Measurements from ENCODE around the gene DCAF16.
"Not testable (repeated sequence)": the region's sequence is repeated elsewhere in the genome, so short reads cannot be mapped to it uniquely, and the experiment has no call there.

The DCAF16 gene

DNA sequence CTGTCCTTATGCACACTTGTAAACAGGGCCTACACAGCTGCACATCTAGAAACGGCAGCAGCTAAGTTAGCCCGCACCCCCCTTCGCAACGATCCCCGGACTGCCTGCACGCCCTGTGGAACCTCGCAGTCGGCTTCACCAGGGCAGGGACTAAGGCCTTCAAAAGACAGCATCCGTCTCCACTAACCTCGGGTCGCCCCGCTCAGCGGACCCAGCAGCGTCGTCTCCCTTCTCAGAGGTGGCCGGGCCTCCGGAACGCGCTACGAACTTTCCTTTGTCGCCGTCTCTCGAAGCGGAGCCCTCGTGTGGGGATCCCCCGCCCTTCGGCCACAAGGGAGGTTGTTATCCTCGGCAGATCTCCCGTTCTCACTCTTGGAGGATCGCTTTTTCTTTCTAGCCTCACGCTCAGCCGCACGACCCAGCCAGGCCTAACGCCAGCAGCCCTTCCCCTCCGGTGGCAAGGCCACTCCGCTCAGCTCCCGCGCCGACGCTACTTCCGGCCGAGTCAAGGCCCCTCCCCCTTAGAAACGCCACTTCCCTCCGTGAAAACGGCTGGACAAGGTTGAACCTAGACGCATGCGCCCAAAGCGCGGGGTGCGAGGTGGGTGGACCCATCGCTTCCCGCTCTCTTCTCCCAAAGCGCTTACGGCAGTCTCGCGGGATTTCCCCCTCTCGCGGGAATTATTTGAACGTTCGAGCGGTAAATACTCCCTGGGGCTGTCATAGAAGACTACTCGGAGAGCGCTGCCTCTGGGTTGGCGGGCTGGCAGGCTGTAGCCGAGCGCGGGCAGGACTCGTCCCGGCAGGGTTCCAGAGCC, at the start of gene DCAF16, which contains the start of gene NCAPG:
Gene DCAF16 (minus strand): TSS at position 498 of the 818 bp plus-strand sequence. CDS start 6,616 bp downstream, outside the sequence.
Gene NCAPG (plus strand): TSS at position 720 of the 818 bp plus-strand sequence. CDS start 99 bp downstream, outside the sequence.
- ATAC-seq: peak; percentile 88

DNA sequence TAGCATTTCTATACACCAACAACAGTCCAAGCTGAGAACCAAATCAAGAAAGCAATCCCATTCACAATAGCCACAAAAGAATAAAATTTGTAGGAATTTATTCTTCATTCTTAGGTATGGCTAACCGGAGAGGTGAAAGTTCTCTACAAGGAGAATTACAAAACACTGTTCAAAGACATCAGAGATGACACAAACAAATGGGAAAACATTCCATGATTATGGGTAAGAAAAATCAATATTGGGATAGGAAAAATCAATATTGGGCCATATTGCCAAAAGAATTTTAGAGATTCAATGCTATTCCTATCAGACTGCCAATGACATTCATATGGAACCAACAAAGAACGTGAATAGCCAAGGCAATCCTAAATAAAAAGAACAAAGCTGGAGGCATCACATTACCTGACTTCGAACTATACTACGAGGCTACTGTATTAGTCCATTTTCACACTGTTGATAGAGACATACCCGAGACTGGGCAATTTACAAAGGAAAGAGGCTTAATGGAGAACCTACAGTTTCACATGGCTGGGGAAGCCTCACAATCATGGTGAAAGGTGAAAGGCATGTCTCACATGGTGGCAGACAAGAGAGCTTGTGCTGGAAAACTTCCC, 49.3 kb upstream of the DCAF16 start:
- no peak for ATAC-seq

DNA sequence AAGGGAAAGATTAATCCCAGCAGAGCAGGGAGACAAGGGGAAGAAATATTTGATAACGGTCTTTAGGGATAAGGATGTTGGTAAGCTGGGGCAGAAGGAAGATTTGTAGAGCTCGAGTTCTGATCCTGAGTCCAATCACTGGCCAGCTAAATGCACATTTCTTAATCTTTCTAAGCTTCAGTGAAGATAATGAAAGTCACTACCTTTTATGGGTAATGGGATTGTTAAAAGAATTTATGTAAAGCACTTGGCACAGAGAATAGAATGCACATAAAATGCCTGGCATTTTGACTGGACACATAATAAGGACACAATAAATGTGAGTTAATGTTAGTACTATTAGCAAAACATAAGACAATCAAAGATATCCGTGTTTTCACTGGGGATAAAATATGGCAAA, 43.5 kb upstream of the DCAF16 start:
- no peak for ATAC-seq

DNA sequence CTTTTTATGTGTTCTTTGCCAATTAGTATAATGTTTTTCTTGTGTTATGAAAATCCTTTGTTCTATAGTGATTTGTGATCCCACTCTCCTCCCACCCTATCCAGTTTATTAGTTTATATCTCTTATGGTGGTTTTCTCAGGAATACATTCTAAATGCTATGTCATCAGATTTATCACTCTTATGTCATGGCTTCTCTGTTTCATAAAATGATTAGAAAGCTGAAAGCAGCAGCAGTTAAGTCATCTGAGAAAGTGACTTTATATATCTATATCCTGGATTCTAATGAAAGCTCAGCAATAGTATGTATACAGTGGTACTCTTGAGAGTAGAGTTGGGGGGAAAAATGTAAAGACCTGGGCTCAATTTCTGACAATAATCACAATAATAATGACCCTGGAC, 41.4 kb upstream of the DCAF16 start:
- ATAC-seq: no peak

DNA sequence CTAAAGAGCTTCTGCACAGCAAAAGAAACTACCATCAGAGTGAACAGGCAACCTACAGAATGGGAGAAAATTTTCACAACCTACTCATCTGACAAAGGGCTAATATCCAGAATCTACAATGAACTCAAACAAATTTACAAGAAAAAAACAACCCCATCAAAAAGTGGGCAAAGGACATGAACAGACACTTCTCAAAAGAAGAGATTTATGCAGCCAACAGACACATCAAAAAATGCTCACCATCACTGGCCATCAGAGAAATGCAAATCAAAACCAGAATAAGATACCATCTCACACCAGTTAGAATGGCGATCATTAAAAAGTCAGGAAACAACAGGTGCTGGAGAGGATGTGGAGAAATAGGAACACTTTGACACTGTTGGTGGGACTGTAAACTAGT, 39.7 kb upstream of the DCAF16 start:
- ATAC-seq: not testable (repeated sequence)

DNA sequence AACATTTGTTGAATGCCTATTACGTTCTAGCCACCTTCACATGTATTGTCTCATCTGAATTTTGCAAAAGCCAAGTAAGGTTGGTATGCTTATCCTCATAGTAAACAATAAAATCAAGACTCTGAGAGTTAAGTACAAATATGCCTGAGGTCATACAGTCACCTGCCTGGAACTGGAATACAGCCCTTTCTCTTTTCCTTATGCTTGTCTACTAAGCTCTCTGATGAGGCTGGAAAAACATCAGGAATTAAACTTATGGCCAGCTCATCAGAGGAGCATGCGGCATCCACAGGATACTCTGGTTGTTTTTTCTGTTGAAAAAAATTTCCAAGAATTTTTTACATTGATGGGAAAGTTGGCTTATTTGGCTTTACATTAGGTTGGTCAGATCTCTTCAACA, 35.7 kb upstream of the DCAF16 start:
- no peak for ATAC-seq

DNA sequence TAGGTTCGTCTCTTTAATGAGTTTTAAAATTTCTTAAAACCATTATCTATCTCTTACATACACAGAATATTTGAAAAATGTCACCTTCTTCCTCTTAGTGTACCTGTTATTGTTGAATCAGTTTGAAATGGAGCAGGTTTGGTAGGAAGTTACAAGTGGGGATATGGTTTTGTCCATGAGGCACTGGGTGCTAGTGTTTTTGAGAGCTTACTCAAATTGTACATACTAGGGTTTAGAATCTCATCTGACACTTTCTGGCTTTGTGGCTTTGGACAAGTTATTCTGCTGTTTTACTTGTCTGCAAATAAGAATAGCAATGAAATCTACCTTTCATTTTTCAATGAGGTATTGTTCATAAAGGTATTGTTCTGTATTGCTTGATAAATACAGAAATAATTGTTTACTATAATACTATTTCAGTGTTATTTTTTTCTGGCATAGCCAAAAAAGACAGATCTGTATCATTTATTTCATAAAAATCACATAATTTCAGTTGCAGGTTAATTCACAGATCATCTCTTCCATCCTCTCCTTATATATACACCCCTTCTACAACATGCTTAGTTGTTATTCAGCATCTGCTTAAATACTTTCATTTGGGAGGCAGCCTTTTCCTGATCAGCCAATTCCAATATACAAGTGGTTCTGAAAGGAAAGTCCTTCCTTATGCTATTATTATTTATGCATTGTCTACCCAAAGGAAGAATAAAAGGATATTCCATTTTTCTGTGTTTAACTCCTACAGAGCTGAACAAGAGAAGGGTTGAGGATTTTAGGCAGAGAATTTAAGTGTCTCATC, 13.5 kb upstream of the DCAF16 start:
- ATAC-seq: peak in 1 of 2 donors; percentile 38

DNA sequence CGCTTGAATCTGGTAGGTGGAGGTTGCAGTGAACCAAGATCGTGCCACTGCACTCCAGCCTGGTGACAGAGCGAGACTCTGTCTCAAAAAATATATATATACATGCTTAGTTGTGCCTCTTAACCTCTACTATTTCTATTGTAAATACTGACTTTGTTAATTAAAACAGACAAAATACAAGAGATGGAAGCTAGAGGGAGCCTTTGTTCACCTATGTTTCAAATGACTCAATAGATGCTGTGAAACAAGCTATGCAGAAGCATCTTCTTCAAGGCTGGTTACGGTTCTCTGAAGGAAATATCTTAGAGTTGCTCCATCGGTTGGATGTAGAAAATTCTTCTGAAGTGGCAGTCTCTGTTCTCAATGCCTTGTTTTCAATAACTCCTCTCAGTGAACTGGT, 6.5 kb upstream of the DCAF16 start:
- ATAC-seq: peak; percentile 73 to 75

DNA sequence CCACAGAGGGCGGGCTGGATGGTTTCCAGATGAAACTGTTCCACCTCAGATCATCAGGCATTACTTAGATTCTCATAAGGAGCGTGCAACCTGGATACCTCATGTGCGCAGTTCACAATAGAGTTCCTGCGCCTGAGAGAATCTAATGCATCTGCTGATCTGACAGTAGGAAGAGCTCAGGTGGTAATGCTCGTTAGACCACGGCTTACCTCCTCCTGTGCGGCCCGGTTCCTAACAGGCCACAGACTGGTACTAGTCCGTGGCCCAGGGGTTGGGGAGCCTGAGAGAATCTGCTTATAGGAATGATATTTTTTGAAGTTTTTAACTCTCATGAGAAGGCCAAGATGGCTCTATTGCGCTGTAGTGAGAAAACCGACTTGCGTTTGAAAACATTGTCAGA, 5.6 kb upstream of the DCAF16 start:
- ATAC-seq: no peak

DNA sequence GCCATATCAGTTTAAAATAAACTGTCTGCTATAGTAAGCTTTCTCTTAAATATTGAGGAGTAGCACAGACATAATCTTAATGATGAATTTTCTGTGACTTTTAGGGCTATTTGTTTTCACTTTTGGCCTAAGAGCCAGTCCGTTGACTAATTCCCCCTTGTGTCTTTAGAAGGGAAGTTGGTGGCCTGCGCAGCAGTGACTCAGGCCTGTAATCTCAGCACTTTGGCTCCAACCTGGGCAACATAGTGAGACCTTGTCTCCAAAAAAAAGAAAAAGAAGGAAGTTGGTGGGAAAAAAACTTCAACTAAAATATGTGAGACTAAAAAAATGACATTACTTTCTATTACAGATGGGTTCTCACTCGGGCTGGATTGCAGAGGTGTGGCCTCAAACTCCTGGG, 3.6 kb upstream of the DCAF16 start:
- no peak for ATAC-seq

DNA sequence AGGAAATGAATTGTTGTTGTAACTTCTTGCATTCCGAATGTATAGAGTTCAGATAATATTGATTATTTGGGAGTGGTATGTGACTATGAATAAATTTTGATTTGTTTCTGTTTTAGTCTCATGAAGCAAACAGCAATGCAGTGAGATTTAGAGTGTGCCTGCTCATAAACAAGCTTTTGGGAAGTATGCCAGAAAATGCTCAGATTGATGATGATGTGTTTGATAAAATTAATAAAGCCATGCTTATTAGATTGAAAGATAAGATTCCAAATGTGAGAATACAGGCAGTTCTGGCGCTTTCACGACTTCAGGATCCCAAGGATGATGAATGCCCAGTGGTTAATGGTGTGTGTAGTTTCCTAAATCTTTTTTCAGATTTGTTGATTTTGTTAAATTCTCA, 2.2 kb upstream of the DCAF16 start:
- ATAC-seq: no peak

DNA sequence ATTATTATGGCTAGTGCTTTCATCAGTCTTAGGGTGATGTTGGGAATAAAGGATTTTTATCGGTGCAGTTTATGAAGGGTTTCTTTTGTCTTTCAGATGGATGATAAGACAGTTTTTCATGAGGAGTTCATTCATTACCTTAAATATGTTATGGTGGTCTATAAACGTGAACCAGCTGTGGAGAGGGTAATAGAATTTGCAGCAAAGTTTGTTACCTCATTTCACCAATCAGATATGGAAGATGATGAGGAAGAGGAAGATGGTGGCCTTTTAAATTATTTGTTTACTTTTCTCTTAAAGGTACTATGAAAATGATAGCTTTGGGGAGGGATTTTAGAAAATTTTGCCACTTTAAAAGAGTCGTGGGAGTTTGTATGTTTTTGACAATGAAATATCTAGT, 1.6 kb upstream of the DCAF16 start:
- no peak for ATAC-seq

DNA sequence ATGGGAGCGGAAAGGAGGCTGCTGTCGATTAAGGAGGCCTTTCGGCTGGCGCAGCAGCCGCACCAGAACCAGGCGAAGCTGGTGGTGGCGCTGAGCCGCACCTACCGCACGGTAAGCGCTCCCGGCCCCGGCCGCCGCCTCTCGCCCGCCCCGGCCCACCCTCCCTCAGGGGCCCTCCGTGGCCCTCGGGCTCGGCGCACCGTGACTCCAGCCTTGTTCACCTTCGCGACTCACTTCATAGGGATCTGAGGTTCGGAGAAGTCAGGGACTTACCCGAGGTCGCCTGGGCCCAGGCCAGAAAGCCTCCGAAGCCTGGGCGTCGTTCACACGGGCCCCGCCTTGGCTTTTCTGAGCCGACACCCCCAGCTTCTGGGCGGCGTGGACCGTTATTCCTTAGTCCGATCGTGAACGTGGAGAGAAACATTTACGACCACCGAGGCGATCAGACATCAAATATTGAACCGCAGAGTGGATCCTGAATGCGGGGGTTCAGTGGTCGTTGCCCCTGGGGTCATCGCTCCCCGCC, 584 bp upstream of the DCAF16 start:
- peak; percentile 15 to 16 for ATAC-seq

DNA sequence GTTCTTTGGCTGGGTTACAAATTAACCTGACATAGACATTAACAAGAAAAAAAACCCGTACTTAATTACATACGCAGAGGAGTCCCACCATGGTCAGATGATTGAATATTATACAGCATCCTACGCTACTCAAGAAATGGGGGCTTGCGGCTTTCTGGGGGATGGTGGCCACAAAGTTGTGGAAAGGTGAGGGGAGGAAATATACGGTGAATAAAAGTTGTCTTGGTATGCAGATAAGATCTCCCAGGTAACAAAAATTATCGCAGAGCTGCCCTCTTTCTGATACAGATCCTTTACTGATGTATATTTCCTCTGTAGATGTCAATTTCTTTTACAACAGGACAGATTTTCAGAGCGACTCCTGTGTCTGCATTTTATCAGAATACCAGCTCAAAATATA, 890 bp downstream of the DCAF16 start:
- ATAC-seq: no peak

DNA sequence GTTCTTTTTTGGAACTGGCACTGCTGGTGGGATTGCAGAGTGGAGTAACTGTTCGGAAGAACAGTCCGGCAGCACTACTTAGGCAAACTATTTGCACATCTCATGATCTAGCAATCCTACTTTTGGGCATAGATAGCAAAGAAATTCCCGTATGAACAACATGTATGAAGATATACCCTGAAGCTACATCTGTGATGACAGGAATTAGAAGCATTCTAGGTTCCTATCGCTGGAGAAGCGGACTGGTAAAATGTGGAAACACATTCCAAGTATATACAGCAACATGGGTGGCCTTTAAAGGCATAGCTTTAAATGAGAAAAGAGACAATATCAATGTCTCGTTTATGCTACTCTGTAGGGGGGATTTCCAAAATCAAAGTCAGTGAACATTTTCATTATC, 3.1 kb downstream of the DCAF16 start:
- ATAC-seq: no peak

DNA sequence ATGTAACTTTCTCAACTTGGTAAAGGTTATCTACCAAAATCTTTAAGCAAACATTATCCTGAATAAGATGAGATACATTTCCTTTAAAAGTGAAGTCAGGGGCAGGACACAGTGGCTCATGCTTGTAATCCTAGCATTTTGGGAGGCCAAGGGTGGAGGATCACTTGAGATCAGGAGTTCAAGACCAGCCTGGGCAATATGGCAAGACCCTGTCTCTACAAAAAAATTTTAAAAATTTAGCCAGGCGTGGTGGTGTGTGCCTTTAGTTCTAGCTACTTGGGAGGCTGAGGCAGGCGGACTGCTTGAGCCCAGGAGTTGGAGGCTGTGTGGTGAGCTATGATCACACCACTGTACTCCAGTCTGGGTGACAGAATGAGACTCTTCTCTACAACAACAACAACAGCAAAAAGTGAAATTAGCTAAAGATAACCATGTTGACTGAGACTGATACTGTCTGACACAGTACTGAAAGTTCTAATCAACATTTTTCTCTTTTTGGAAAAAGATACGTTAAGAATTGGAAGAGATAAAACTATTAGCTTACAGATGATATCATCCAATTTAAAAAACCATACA, 4.9 kb downstream of the DCAF16 start:
- ATAC-seq: peak in 1 of 2 donors; percentile 14

DNA sequence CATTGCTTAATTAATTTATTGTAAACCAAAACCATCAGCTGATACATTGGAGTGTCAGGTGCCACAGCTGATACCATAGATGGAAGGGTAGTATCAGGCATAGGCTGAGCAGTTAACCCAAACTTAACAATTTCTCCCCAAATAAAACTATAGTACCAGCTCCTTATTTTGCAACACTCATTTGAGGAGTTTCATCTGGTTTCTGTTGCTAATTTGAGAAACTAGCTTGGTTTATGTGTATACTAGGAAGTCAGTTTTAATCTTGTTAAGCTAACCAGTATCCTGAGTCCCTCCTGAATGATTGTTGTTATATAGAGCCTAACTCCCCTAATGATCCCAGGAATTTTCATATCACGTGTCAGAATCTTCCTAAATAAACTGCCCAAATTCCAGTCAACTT, 12.7 kb downstream of the DCAF16 start:
- no peak for ATAC-seq

DNA sequence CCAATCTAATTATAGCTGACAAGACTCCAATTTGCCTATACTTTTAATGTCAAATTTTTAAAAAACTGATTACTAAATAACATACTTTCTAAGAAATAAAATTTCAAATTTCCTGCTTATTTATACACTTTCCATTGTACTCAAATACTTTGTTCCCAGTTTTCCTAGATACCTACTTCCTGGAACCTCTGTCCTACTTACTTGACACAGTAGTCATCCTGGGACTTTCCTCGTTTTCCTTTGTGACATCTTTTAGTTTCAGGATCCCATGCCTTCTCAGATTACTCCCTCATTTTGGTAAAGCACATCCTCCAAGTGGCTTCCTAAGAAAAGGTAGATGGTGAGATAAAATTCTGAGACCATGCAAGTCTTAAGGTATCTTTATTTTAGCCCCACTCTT, 15.8 kb downstream of the DCAF16 start:
- ATAC-seq: no peak

DNA sequence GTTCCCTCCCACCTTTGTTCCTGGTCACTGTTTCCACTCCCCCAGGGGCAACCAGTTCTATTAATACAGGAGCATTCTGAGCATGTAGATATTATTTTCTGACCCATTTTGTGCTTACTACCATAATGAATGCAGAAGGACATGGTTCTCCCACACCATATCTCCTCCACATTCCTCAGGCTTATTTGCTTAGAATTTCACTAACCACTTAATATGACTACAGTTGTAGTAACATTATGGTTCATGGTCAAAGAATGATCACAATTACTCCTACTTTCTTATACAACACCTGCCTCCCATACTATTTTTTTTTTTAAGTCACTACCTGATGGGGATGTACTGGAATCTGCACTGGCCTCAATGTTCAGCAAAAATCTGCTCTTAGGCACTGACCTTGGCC, 21.6 kb downstream of the DCAF16 start:
- no peak for ATAC-seq

DNA sequence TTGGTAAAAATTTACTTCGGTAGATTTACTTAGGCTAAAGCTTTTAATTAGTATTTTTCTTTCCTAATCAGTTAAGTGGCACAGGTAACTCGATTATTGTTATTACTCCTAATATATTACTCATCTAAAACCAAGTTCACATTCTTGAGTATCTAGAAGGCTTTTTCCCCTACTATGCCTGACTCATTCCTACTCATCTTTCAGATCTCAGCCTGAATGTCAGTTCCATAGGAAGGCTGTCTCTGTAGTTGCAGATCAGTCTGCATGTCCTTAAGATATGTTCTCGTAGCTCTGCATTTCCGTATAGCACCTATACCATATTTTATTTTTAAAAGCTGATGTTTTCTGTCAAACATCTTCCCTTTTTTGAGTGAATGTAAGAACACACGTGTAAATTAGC, 23.2 kb downstream of the DCAF16 start:
- peak in 1 of 2 donors; percentile 48 for ATAC-seq

DNA sequence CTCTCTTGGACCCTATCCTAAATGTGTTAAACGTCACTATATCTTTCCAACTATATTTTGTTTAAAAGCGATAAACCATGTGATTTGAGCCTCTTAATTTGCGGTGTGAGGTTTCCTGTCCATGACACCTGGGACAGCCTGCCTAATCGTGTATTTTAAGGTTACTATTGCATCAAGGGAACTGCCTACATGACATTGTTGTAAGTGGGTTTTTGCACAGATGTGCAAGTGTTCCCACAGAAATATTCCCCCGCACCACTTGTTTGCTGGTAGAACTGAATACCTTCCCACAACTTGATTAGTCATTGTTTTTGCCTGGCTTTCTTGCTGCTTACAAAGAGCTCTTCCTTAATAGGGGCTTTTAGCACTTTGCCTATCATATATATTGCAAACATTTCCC, 24.0 kb downstream of the DCAF16 start:
- no peak for ATAC-seq

DNA sequence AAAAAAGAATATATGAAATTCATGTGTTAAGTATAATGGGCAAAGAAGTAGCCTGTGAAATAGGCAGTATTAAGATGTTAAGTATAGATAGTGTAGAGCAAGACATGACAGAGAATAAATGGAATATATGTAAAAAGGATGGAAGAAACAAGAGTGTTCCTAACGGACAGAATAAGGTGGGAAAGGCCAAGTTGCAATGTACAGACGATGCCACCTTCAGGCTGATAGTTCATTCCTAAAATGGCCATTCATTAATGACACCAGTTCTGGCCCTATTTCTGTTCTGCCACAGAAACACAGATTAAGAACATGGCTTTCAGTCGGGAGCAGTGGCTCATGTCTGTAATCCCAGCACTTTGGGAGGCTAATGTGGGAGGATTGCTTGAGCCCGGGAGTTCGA, 24.7 kb downstream of the DCAF16 start:
- no peak for ATAC-seq
